ENCODE measurements around the gene CLCNKB. TPM values are rescaled to one million over a fixed set of nuclear protein-coding genes. Genes with fewer than 3 reads are reported as not detected.

Gene CLCNKB
- total and polyA plus RNA-seq, 2 of the 13 experiments (the other 11 are each of a cell fraction or from before 2014, with no cell fraction given) = 0.04 TPM; not detected in 1

DNA sequence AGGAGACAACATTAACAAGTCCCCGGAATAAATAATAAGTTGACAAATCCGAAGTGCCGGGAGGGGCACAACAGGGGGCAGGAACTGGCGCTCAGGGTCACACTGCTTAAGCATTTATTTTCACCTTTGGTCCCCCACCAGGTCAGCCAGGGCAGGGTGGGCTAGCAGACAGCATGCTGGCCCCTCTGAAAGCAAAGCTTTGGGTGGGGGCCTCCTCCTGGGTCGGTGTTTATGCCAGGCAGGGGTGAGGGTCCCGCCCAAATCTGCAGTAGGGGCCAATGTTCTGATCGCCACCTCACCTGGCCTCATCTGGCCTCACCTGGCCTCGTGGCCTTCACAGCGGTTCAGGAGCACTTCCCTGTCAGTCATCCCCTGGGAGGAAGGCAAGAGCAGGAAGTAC, 38.1 kb downstream of the CLCNKB start:
- Histone ChIP-seq H3K79me2 (ENCODE audit: insufficient read depth, low read length) (no peaks in the 10 kb centered on the region), H2AFZ (ENCODE audit: low read length) (no peak overlapping the region), H3K27ac (ENCODE audit: extremely low read length, insufficient read depth, low read length) (no peak overlapping the region), H3K27me3 (ENCODE audit: control insufficient read depth in 1 of 2, insufficient read depth in 2 of 2, low read length in 2 of 2) (peaks cover 0 to 12% of the 10 kb centered on the region in 2 experiments; a peak in 1 of 5 replicates), H3K4me2 (ENCODE audit: low read depth, low read length) (no peak overlapping the region), H4K20me1 (ENCODE audit: insufficient read depth, low read length) (no peaks in the 10 kb centered on the region), H3K4me3 (replicated peaks in 1 of 3; ENCODE audit: insufficient read depth in 1 of 3, low read depth in 2 of 3, low read length in 3 of 3) (no peak overlapping the region), H3K9ac (ENCODE audit: insufficient read depth, low read depth, low read length) (no peak overlapping the region), H3K36me3 (replicated peaks in 1 of 2; ENCODE audit: control insufficient read depth in 1 of 2, insufficient read depth in 2 of 2, low read length in 2 of 2) (no peaks in the 10 kb centered on the region), H3K4me1 (ENCODE audit: insufficient read depth, low read length) (peaks cover 66% of the 10 kb centered on the region), H3K9me3 (ENCODE audit: low read length) (no peaks in the 10 kb centered on the region)
- CTCF ChIA-PET (ENCODE audit: low intra/inter-chr PET ratio, low total read pairs) = interaction anchor here (1.5 to 5.7 kb wide), 2 partner anchors 106 to 163 kb away, joined by 7 to 98 read pairs; no protein-coding TSS in a partner anchor
- no TSS peak for BruUV-seq (replicated peaks)
- in situ Hi-C loops (cut with HindIII; ENCODE audit: extremely low pct_ligation_motif_present, low pct_unique_long_range_greater_than_20kb) = loop anchor here (5.0 kb wide), 1 partner anchor 36 kb away; no protein-coding TSS in a partner anchor
- DNase-seq (ENCODE audit: low spot score) (no peak), FAIRE-seq (no peak), ATAC-seq (no peak)
- POLR2A ChIA-PET = interaction anchor here (0.7 to 1.7 kb wide), 4 partner anchors 71 to 105 kb away, joined by 3 to 6 read pairs (median 4); partner anchors contain the start of gene EPHA2
- TF ChIP-seq PHF21A (CRISPR knock-in tag; IDR thresholded peaks at IDR 0.05) (no peak), ZNF263 (CRISPR knock-in tag; IDR thresholded peaks at IDR 0.05) (peak; percentile 64; the same call in 1 of the 2 replicates), NFYB (CRISPR knock-in tag; IDR thresholded peaks at IDR 0.05) (no peak)
- intact Hi-C loops (cut with micrococcal nuclease; ENCODE audit: unreplicated experiment) = loop anchor here (2.0 kb wide), 1 partner anchor 31 kb away; no protein-coding TSS in a partner anchor
- 85% methylated on average over 6 of the region's 9 CpGs for WGBS (ENCODE audit: low lambda C conversion rate)

DNA sequence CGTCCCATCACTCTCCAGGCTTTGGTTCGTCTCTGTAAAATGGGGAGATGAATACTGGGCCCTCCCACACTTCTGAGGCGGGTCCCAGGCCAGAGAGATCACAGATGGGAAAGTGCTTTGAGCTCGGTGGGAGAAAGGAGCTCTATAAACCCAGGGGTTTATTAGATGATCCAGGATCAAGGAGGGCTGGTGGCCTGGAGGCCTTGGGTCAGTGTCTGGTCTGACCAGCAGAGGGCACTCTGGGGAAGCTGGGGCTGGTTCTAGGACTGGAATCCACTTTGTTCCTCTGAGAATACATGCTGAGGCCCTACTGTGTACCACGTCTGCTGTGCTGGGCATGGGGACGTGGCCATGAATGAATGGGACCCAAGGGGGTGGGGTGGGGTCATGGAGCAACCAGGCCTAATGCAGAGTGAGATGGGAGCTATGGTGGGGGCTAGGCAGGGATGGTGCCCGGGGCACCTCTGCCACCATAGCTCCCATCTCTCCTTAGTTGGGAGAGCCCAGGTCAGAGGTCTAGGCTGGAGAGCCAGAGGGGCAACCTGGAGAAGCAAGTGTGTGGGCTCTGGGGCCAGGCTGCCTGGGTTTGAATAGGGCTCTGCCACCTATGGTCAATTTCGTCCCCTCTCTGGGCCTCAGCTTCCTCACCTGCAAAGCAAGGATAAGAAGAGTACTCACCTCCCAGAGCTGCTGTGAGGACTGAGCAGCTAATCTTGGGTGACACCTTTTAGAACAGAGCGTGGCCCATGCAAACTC, 38.9 kb downstream of the CLCNKB start:
- Histone ChIP-seq H3K9ac (ENCODE audit: insufficient read depth, low read depth, low read length) (no peak overlapping the region), H3K4me3 (replicated peaks in 1 of 3; ENCODE audit: insufficient read depth in 1 of 3, low read depth in 2 of 3, low read length in 3 of 3) (no peak overlapping the region), H3K4me1 (ENCODE audit: insufficient read depth, low read length) (peaks cover 58% of the 10 kb centered on the region), H2AFZ (ENCODE audit: low read length) (no peak overlapping the region), H3K36me3 (replicated peaks in 1 of 2; ENCODE audit: control insufficient read depth in 1 of 2, insufficient read depth in 2 of 2, low read length in 2 of 2) (no peaks in the 10 kb centered on the region), H3K79me2 (ENCODE audit: insufficient read depth, low read length) (no peaks in the 10 kb centered on the region), H3K9me3 (ENCODE audit: low read length) (no peaks in the 10 kb centered on the region), H3K27ac (ENCODE audit: extremely low read length, insufficient read depth, low read length) (no peak overlapping the region), H3K4me2 (ENCODE audit: low read depth, low read length) (no peak overlapping the region), H4K20me1 (ENCODE audit: insufficient read depth, low read length) (no peaks in the 10 kb centered on the region), H3K27me3 (ENCODE audit: control insufficient read depth in 1 of 2, insufficient read depth in 2 of 2, low read length in 2 of 2) (peaks cover 0 to 4% of the 10 kb centered on the region in 2 experiments; a peak in 1 of 5 replicates)
- ATAC-seq = peak; percentile 54
- DNase-seq (ENCODE audit: low spot score) = peak; percentile 53
- intact Hi-C loops (cut with micrococcal nuclease; ENCODE audit: unreplicated experiment) (loop anchor here (2.0 kb wide), 1 partner anchor 30 kb away; no protein-coding TSS in a partner anchor), in situ Hi-C loops (cut with HindIII; ENCODE audit: extremely low pct_ligation_motif_present, low pct_unique_long_range_greater_than_20kb) (loop anchor here (5.0 kb wide), 1 partner anchor 35 kb away; no protein-coding TSS in a partner anchor)
- ChIA-PET CTCF (ENCODE audit: low intra/inter-chr PET ratio, low total read pairs) (interaction anchor here (1.5 to 5.7 kb wide), 2 partner anchors 105 to 162 kb away, joined by 7 to 98 read pairs; no protein-coding TSS in a partner anchor), POLR2A (interaction anchor here (0.7 to 1.7 kb wide), 5 partner anchors 62 to 104 kb away, joined by 3 to 6 read pairs (median 3); partner anchors contain the start of gene EPHA2)
- BruUV-seq (replicated peaks) = no TSS peak
- 38% methylated on average over 8 of the region's 9 CpGs for WGBS (ENCODE audit: low lambda C conversion rate)
- FAIRE-seq = peak; percentile 78
- 0 out of 2 replicates have a peak, but pooled peaks have one; percentile 36 for TF ChIP-seq ZNF547 (CRISPR knock-in tag; IDR thresholded peaks at IDR 0.05)
- TF ChIP-seq SAP130 (CRISPR knock-in tag; IDR thresholded peaks at IDR 0.05; ENCODE audit: low read depth) = no peak
- no peak for TF ChIP-seq ZNF879 (CRISPR knock-in tag; IDR thresholded peaks at IDR 0.05)
- no peak for TF ChIP-seq GATAD2A (CRISPR knock-in tag; IDR thresholded peaks at IDR 0.05)
- 0 out of 4 replicates have a peak, but pooled peaks of 1 of the 2 experiments have one; percentile 23 for TF ChIP-seq HMGXB4 (CRISPR knock-in tag; IDR thresholded peaks at IDR 0.05; ENCODE audit: borderline replicate concordance in 1 of 2, low read depth in 1 of 2)
- peak; percentile 59 for TF ChIP-seq ZFX (CRISPR knock-in tag; IDR thresholded peaks at IDR 0.05; ENCODE audit: low read depth)
- no peak for TF ChIP-seq TRAFD1 (CRISPR knock-in tag; IDR thresholded peaks at IDR 0.05; ENCODE audit: borderline replicate concordance)
- no peak for TF ChIP-seq SP2 (CRISPR knock-in tag; IDR thresholded peaks at IDR 0.05)

All from HepG2 (cell line).